Measurements from ENCODE around the gene LDLRAP1. TPM values are rescaled to one million over a fixed set of nuclear protein-coding genes. Genes with fewer than 3 reads are reported as not detected.

The LDLRAP1 gene, protein sequence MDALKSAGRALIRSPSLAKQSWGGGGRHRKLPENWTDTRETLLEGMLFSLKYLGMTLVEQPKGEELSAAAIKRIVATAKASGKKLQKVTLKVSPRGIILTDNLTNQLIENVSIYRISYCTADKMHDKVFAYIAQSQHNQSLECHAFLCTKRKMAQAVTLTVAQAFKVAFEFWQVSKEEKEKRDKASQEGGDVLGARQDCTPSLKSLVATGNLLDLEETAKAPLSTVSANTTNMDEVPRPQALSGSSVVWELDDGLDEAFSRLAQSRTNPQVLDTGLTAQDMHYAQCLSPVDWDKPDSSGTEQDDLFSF
- total RNA-seq (2021; fragmentation: NEBNext Ultra II Directional; extraction: Animal tissue kit (Norgen Biotek cat#: 25700)), result 10 to 100 TPM; 10.4 to 14.1 (median 12.7) TPM
- long read RNA-seq, transcript LDLRAP1-201 (9 exons, 2,940 nt), result major isoform, 17 of 22 reads
- long read RNA-seq, partial matches to known transcripts, result 0 of 22 reads
- long read RNA-seq, other reads (novel, unspliced or antisense), result 5 of 22 reads

DNA sequence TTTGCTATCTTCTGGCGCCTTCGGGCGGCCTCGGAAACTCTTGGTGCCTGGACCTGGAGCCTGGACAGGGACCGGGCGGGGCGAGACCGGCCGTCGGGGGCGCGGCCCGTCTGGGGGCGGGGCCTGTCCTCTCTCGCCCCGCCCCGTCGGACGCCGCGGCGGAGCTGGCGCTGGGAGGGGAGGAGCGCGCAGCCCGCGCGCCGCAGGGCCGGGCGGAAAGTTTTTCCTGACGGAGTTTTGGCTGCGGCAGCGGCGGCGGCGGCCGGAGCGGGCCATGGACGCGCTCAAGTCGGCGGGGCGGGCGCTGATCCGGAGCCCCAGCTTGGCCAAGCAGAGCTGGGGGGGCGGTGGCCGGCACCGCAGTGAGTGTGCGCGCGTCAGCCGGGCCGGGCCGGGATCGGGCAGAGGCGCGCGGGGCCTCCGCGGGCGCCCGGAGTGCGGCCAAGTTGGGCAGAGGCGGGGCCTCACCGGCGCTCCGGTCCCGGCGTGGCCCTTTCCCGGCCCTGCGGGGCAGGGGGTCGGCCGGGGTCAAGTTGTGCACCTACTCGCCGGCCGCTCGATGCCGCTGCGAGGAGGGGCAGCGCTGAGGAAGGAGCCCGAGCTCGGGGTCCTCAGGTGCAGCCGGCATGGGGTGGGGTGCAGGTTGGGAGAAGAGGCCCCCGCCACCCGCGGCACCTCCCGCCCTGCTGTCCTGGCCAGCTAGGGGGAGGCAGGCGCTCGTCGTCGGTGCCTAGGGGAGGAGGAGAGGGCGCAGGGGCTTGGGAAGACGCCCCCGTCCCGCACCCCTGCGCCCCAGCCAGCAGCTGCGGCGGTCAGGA lies at the start of gene LDLRAP1:
Gene LDLRAP1, plus strand, starts transcription at position 182 of the 818 bp plus-strand sequence. Its CDS starts 93 bp downstream, at position 275.
- peak within 1 kb of the TSS; percentile 84 for H3K4me3 Mint-ChIP-seq
- TF ChIP-seq, protein P1, sequence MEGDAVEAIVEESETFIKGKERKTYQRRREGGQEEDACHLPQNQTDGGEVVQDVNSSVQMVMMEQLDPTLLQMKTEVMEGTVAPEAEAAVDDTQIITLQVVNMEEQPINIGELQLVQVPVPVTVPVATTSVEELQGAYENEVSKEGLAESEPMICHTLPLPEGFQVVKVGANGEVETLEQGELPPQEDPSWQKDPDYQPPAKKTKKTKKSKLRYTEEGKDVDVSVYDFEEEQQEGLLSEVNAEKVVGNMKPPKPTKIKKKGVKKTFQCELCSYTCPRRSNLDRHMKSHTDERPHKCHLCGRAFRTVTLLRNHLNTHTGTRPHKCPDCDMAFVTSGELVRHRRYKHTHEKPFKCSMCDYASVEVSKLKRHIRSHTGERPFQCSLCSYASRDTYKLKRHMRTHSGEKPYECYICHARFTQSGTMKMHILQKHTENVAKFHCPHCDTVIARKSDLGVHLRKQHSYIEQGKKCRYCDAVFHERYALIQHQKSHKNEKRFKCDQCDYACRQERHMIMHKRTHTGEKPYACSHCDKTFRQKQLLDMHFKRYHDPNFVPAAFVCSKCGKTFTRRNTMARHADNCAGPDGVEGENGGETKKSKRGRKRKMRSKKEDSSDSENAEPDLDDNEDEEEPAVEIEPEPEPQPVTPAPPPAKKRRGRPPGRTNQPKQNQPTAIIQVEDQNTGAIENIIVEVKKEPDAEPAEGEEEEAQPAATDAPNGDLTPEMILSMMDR (IDR thresholded peaks at IDR 0.05), result no peak
- no peak within 1 kb of the TSS for H3K27ac Mint-ChIP-seq
- H3K4me1 Mint-ChIP-seq (ENCODE audit: low read depth), result peaks cover 8% of the 10 kb centered on the region
- H3K27me3 Mint-ChIP-seq (ENCODE audit: insufficient read depth), result peaks cover 2% of the 10 kb centered on the region
- DNase-seq, result peak; percentile 44
- H3K36me3 Mint-ChIP-seq (ENCODE audit: low read depth), result no peaks in the 10 kb centered on the region
- H3K9me3 Mint-ChIP-seq, result no peaks in the 10 kb centered on the region

DNA sequence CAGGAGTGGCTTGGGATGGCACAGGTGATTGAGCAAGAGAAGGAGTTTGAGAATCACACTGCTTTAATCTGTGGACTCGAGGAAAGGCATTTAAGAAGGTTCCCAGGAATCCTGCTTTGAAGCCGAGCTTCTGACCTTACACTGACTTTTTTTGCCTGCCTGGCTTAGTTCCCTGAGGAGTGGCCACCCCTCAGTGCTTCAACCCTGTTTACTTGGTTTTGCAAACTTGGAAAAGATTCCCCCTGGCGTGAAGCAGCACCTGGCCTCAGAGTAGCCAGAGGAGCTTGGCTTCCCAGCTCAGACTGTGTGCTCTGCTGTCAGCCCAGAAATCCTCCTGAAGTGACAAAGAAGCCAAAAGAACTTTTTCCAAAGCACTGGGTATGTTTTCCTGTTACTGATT lies 48.5 kb upstream of the LDLRAP1 start:
- Mint-ChIP-seq H3K27ac (no peak overlapping the region), H3K27me3 (ENCODE audit: insufficient read depth) (peaks cover 3% of the 10 kb centered on the region), H3K36me3 (ENCODE audit: low read depth) (peaks cover 39% of the 10 kb centered on the region), H3K4me3 (no peak overlapping the region), H3K4me1 (ENCODE audit: low read depth) (no peaks in the 10 kb centered on the region), H3K9me3 (no peaks in the 10 kb centered on the region)
- DNase-seq, result no peak
- TF ChIP-seq, protein P1 (IDR thresholded peaks at IDR 0.05), result no peak

DNA sequence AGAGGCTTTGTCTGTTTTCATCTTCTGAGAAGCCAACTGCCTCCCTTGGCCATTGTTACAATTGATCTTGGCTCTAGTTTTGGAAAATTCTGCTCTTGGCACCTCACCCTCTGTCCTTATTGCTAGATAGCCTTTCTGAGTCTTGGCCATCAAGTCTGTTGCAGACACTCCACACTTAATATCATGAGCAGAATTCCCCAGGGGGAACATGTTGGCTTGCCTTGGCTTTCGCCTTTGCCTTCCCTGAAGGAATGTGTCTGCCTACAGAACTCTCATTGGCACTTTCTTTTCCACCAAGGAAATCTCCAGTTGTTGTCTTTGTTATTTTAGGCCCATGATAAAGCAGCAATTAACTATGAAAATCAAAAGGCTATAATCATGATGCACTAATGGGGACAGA lies 42.7 kb upstream of the LDLRAP1 start:
- no peak for DNase-seq
- peaks cover 34% of the 10 kb centered on the region for H3K4me1 Mint-ChIP-seq (ENCODE audit: low read depth)
- TF ChIP-seq, protein P1 (IDR thresholded peaks at IDR 0.05), result no peak
- peak overlapping the region; percentile 78 for H3K27ac Mint-ChIP-seq
- H3K9me3 Mint-ChIP-seq, result no peaks in the 10 kb centered on the region
- H3K4me3 Mint-ChIP-seq, result no peak overlapping the region
- peaks cover 1% of the 10 kb centered on the region; the same call in 1 of the 2 replicates for H3K27me3 Mint-ChIP-seq (ENCODE audit: insufficient read depth)
- peaks cover 29% of the 10 kb centered on the region for H3K36me3 Mint-ChIP-seq (ENCODE audit: low read depth)

GRCh38 chr1:25501235-25502058 lies 42.0 kb upstream of the LDLRAP1 start:
- peaks cover 27% of the 10 kb centered on the region for H3K36me3 Mint-ChIP-seq (ENCODE audit: low read depth)
- H3K27ac Mint-ChIP-seq, result peak overlapping the region; percentile 78
- peaks cover 3% of the 10 kb centered on the region for H3K27me3 Mint-ChIP-seq (ENCODE audit: insufficient read depth)
- no peak overlapping the region for H3K4me3 Mint-ChIP-seq
- DNase-seq, result peak; percentile 41
- H3K4me1 Mint-ChIP-seq (ENCODE audit: low read depth), result peaks cover 34% of the 10 kb centered on the region
- no peaks in the 10 kb centered on the region for H3K9me3 Mint-ChIP-seq
- TF ChIP-seq, protein P1 (IDR thresholded peaks at IDR 0.05), result peak; percentile 56

DNA sequence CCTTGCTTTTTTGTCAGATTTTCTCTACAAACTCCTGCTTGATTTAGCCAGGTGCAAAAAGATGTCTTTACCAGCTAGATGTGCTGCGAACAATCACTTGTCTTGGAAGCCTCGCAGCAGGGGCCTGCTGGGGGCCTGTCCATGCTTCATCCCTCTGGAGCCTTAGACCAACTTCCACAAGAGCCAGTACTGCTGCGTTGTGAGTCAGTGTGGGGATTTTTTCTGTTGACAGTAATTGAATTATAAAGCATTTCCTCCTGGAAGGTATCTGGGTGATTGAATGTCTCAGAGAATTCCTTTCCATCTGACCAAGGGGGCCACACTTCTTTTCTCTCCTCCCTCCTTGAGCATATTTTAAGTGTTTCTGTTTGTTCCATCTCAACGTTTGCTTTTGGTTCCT lies 40.4 kb upstream of the LDLRAP1 start:
- peak overlapping the region; percentile 69 for H3K27ac Mint-ChIP-seq
- no peaks in the 10 kb centered on the region for H3K9me3 Mint-ChIP-seq

More for the DNA sequence above, 40.4 kb upstream of the LDLRAP1 start:
- Mint-ChIP-seq H3K4me1 (ENCODE audit: low read depth) (peaks cover 34% of the 10 kb centered on the region), H3K4me3 (no peak overlapping the region), H3K36me3 (ENCODE audit: low read depth) (peaks cover 22% of the 10 kb centered on the region), H3K27me3 (ENCODE audit: insufficient read depth) (peaks cover 1% of the 10 kb centered on the region; the same call in 1 of the 2 replicates)
- peak; percentile 10 for DNase-seq
- TF ChIP-seq, protein P1 (IDR thresholded peaks at IDR 0.05), result no peak

Data from HFFc6 (cell line).